Measurements from ENCODE around the gene WAC. TPM values are rescaled to one million over a fixed set of nuclear protein-coding genes. Genes with fewer than 3 reads are reported as not detected.
A peak's percentile ranks its signal among the peaks of the same experiment; 100 is the strongest.

WAC gene
- total and polyA plus RNA-seq, 2 of the 13 experiments (the other 11 are each of a cell fraction or from before 2014, with no cell fraction given), result 69.1 to 96.2 TPM

- TF ChIP-seq PREB (CRISPR knock-in tag; IDR thresholded peaks at IDR 0.05) (no peak), NFKBIZ (CRISPR knock-in tag; IDR thresholded peaks at IDR 0.05) (no peak), ZNF3 (CRISPR knock-in tag; IDR thresholded peaks at IDR 0.05) (no peak), ZNF570 (CRISPR knock-in tag; IDR thresholded peaks at IDR 0.05; ENCODE audit: borderline replicate concordance) (no peak), RAD51 (IDR thresholded peaks at IDR 0.05; ENCODE audit: borderline replicate concordance) (no peak), TGIF2 (CRISPR knock-in tag; IDR thresholded peaks at IDR 0.05) (peak; percentile 51; the same call in 1 of the 2 replicates), ZNF142 (CRISPR knock-in tag; IDR thresholded peaks at IDR 0.05) (peak; percentile 57; the same call in 1 of the 2 replicates), SAP130 (CRISPR knock-in tag; IDR thresholded peaks at IDR 0.05; ENCODE audit: low read depth) (peak; percentile 26; the same call in 1 of the 2 replicates), GLMP (CRISPR knock-in tag; IDR thresholded peaks at IDR 0.05; ENCODE audit: borderline replicate concordance) (no peak; the same call in 1 of the 2 replicates), ZBTB26 (CRISPR knock-in tag; IDR thresholded peaks at IDR 0.05; ENCODE audit: borderline replicate concordance) (peak; percentile 34; the same call in 1 of the 2 replicates), TOE1 (CRISPR knock-in tag; IDR thresholded peaks at IDR 0.05) (no peak), NFE2 (CRISPR knock-in tag; IDR thresholded peaks at IDR 0.05) (no peak), DZIP1 (CRISPR knock-in tag; IDR thresholded peaks at IDR 0.05) (no peak)
Measured at GRCh38 chr10:28533571-28534304, 820 bp downstream of the WAC start (continued).
